Measurements from ENCODE around the gene RAB44. TPM values are rescaled to one million over a fixed set of nuclear protein-coding genes. Genes with fewer than 3 reads are reported as not detected.

RAB44 gene
- total RNA-seq, 1 donor from 2014 or later = under 0.01 TPM

- no peak for TF ChIP-seq CTCF (IDR thresholded peaks at IDR 0.05; ENCODE audit: insufficient read depth, low read length, severe bottlenecking)
- FAIRE-seq = no peak
- H3K27me3 ChIP-seq (ENCODE audit: control insufficient read depth, insufficient read depth, low read length) = no peaks in the 10 kb centered on the region
- peak; percentile 84 for DNase-seq (ENCODE audit: low read depth)
- no peak overlapping the region for H3K4me3 ChIP-seq (ENCODE audit: low read depth, low read length)
- H3K36me3 ChIP-seq (ENCODE audit: control insufficient read depth, insufficient read depth, low read length) = no peaks in the 10 kb centered on the region
Measured at GRCh38 chr6:36659271-36659670, 38.4 kb upstream of the RAB44 start.

- FAIRE-seq (no peak), DNase-seq (ENCODE audit: low read depth) (no peak)
- TF ChIP-seq CTCF (IDR thresholded peaks at IDR 0.05; ENCODE audit: insufficient read depth, low read length, severe bottlenecking) = no peak
- no peak overlapping the region for H3K4me3 ChIP-seq (ENCODE audit: low read depth, low read length)
- no peaks in the 10 kb centered on the region for H3K36me3 ChIP-seq (ENCODE audit: control insufficient read depth, insufficient read depth, low read length)
- H3K27me3 ChIP-seq (ENCODE audit: control insufficient read depth, insufficient read depth, low read length) = no peaks in the 10 kb centered on the region
Measured at GRCh38 chr6:36660771-36661471, 36.7 kb upstream of the RAB44 start.

DNA sequence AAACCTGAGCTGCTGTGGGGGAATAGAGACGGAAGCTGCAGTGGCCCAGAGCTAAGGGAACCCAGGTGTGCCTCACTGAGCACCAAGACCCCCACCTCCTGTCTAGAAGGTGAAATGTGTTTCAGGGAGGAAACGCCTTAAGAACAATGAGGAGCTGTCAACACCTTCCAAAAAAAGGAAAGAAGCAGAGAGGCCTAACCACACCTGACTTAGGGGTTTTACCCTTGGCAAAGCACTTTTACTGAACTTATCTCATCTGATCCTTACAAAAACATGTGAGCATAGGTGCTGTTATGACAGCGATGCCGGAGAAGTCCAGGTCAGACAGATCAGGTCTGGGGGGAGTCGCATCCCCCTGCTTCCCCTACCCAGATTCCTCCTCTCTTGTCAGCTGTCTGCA lies 35.2 kb upstream of the RAB44 start:
- no peaks in the 10 kb centered on the region for H3K36me3 ChIP-seq (ENCODE audit: control insufficient read depth, insufficient read depth, low read length)
- DNase-seq (ENCODE audit: low read depth) (no peak), FAIRE-seq (no peak)
- TF ChIP-seq CTCF (IDR thresholded peaks at IDR 0.05; ENCODE audit: insufficient read depth, low read length, severe bottlenecking) = no peak
- H3K27me3 ChIP-seq (ENCODE audit: control insufficient read depth, insufficient read depth, low read length) = no peaks in the 10 kb centered on the region
- H3K4me3 ChIP-seq (ENCODE audit: low read depth, low read length) = no peak overlapping the region

- DNase-seq (ENCODE audit: low read depth) (peak; percentile 65), FAIRE-seq (no peak)
- H3K27me3 ChIP-seq (ENCODE audit: control insufficient read depth, insufficient read depth, low read length) = no peaks in the 10 kb centered on the region
- H3K36me3 ChIP-seq (ENCODE audit: control insufficient read depth, insufficient read depth, low read length) = no peaks in the 10 kb centered on the region
- no peak for TF ChIP-seq CTCF (IDR thresholded peaks at IDR 0.05; ENCODE audit: insufficient read depth, low read length, severe bottlenecking)
- no peak overlapping the region for H3K4me3 ChIP-seq (ENCODE audit: low read depth, low read length)
Measured at GRCh38 chr6:36662827-36663256, 34.8 kb upstream of the RAB44 start.

DNA sequence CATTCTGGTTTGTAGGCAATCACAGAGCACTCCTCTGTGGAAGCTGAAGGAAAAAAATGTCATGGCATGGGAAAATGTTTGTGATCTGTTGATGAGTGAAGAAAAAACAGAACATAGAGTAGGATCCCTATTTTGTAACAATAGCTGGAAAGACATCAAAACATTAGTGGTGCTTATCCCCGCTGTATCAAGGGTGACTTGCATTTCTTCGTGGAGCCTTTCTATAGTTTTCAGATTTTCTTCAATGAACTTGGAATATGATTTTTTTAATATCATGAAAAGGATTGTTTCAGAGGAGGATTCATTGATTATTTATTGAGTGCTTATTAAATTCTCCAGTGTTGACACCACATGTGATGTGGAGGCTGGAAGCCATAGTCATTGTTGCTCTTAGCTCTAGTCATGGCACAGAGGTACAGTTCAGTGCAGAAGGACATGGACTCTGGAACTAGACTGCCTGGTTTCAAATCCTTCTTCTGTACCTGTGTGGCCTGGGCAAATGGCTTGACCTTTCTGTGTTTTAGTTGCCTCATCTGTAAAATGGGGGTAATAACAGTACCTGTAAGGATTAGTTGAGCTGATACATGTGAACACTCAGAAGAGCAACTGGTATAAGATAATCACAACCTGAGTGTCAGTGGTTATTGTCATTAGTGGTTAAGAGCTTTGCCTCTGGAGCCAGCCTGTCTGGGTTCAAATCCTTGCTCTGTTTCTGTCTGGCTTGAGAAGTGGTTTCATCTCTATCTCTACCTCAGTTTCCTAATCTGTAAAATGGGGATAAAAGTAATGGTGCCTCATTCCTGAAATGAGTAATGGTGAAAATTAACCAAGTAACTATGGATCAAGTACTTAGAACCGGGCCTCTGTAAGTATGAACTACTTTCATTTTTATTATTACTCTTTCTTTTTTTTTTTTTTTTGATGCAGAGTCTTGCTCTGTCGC lies 33.9 kb upstream of the RAB44 start:
- no peak for FAIRE-seq
- no peak for DNase-seq (ENCODE audit: low read depth)
- Histone ChIP-seq H3K4me3 (ENCODE audit: low read depth, low read length) (no peak overlapping the region), H3K27me3 (ENCODE audit: control insufficient read depth, insufficient read depth, low read length) (no peaks in the 10 kb centered on the region), H3K36me3 (ENCODE audit: control insufficient read depth, insufficient read depth, low read length) (no peaks in the 10 kb centered on the region)
- no peak for TF ChIP-seq CTCF (IDR thresholded peaks at IDR 0.05; ENCODE audit: insufficient read depth, low read length, severe bottlenecking)
